Gastroesophageal sphincter (tissue), 3 donors: ENCODE data around the gene GBX1.

Source experiments
- POLR2AphosphoS5 ChIP-seq: sonication (generic); formaldehyde crosslinking; IDR thresholded peaks from one replicate; pipeline ENCODE4 v1.6.1; 2017; ENCODE audit warnings: antibody characterized with exemption
- TF ChIP-seq, protein P1 (sequence below), 4 experiments: fragments of 200-600 bp in 2 of 4; fragments of 450-650 bp in 2 of 4; sonication (generic) in 1 of 4; IDR thresholded peaks; one replicate each; pipeline ENCODE4 v1.5.1; 2017 to 2019; ENCODE audit warnings: antibody characterized with exemption in 4 of 4, mild to moderate bottlenecking in 2 of 4, moderate library complexity in 2 of 4

DNA sequence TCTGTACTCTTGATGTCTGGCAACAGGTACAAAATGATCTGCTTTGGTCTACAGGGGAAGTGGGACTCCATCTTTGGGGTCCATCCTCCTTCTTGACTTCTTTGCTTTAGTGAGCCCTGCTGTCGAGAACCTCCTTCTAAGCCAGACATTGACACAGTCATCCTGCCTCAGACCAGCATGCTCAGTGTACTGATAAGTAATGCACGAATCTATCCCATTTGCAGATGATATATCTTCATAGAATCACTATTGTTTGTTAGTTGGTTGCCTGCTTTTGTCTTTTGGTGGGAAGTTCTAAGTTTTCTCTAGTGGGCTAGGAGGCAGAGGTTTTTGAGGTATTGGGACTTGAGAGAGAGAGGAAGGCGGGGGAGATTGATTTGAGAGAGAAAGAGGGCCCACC, 33.9 kb upstream of the GBX1 start:
- TF ChIP-seq POLR2AphosphoS5: no peak
- TF ChIP-seq, protein P1, sequence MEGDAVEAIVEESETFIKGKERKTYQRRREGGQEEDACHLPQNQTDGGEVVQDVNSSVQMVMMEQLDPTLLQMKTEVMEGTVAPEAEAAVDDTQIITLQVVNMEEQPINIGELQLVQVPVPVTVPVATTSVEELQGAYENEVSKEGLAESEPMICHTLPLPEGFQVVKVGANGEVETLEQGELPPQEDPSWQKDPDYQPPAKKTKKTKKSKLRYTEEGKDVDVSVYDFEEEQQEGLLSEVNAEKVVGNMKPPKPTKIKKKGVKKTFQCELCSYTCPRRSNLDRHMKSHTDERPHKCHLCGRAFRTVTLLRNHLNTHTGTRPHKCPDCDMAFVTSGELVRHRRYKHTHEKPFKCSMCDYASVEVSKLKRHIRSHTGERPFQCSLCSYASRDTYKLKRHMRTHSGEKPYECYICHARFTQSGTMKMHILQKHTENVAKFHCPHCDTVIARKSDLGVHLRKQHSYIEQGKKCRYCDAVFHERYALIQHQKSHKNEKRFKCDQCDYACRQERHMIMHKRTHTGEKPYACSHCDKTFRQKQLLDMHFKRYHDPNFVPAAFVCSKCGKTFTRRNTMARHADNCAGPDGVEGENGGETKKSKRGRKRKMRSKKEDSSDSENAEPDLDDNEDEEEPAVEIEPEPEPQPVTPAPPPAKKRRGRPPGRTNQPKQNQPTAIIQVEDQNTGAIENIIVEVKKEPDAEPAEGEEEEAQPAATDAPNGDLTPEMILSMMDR (IDR thresholded peaks at IDR 0.05): no peak
